GM19463 (cell line): ENCODE data around the gene PLRG1.
A peak's percentile ranks its signal among the peaks of the same experiment; 100 is the strongest.

ENCODE experiments used
- ATAC-seq: cut with Tn5 transposase; IDR thresholded peaks from one replicate; pipeline ENCODE4 v1.9.1; 2021; ENCODE audit warnings: mild to moderate bottlenecking, moderate library complexity; ENCODE audit not compliant: unreplicated experiment

Gene PLRG1

DNA sequence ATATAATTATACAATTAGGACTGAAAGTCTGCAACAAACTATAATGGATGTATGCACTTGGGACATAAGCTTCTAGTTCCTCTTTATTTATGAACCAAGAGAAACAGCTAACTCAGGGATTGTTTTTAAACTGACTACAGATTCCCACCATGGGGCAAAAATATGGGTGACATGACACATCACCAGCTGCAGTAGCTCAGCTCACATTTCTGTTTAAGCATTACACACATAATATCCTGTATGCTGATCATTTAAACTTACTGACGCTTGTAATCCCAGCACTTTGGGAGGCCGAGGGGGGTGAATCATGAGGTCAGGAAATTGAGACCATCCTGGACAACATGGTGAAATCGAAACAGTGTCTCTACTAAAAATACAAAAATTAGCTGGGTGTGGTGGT is 24.1 kb upstream of the PLRG1 start:
- ATAC-seq, result no peak

DNA sequence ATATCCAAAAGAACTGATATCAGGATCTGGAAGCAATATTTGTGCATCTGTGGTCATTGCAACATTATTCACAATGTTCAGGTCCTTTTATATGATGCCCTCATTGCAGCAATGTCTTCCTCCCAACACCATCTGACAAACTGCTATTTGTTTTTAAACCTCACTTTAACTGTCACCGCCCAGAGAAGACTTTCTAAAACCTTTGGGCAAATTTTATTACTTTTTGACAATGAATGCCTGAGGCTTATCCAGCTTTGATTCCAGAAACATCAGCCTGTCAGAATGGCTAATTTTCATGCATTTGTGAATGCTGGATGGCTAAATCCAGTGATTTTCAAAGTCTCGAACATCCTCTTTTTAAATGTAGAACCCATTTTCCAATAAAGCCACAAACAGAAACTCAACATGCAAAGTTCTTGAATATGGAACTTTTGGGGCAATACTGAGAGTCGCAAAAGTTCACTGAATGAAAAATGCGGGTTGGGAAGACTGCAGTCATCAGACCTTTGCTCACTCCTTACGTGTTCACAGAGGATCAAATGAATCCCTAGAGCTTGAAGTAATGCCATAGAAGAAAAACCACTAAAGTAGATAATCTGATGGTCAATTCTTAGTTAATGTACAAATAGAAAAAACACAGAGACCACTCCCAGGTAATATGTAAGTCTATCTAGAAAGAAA is 23.1 kb upstream of the PLRG1 start:
- ATAC-seq, result no peak

DNA sequence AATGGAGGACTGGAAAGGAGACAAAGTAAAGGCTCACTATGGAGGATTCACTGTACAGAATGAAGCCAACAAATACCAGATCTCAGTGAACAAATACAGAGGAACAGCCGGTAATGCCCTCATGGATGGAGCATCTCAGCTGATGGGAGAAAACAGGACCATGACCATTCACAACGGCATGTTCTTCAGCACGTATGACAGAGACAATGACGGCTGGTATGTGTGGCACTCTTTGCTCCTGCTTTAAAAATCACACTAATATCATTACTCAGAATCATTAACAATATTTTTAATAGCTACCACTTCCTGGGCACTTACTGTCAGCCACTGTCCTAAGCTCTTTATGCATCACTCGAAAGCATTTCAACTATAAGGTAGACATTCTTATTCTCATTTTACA is 19.4 kb upstream of the PLRG1 start:
- ATAC-seq, result no peak

DNA sequence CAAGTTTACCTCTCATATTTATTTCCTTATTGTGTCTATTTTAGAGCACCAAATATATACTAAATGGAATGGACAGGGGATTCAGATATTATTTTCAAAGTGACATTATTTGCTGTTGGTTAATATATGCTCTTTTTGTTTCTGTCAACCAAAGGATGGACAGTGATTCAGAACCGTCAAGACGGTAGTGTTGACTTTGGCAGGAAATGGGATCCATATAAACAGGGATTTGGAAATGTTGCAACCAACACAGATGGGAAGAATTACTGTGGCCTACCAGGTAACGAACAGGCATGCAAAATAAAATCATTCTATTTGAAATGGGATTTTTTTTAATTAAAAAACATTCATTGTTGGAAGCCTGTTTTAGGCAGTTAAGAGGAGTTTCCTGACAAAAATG is 18.8 kb upstream of the PLRG1 start:
- no peak for ATAC-seq

DNA sequence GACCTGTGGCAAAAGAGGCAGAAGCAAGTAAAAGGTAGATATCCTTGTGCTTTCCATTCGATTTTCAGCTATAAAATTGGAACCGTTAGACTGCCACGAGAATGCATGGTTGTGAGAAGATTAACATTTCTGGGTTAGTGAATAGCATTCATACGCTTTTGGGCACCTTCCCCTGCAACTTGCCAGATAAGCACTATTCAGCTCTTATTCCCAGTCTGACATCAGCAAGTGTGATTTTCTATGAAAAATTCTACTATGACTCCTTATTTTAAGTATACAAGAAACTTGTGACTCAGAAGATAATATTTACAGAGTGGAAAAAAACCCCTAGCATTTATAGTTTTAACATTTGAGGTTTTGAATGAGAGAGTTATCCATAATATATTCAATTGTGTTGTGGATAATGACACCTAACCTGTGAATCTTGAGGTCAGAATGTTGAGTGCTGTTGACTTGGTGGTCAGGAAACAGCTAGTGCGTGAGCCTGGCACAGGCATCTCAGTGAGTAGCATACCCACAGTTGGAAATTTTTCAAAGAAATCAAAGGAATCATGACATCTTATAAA is 16.5 kb upstream of the PLRG1 start:
- no peak for ATAC-seq

DNA sequence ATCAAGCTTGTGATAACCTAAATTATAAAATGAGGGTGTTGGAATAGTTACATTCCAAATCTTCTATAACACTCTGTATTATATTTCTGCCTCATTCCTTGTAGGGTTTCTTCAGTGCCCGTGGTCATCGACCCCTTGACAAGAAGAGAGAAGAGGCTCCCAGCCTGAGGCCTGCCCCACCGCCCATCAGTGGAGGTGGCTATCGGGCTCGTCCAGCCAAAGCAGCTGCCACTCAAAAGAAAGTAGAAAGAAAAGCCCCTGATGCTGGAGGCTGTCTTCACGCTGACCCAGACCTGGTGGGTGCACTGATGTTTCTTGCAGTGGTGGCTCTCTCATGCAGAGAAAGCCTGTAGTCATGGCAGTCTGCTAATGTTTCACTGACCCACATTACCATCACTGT is 15.5 kb upstream of the PLRG1 start:
- no peak for ATAC-seq

DNA sequence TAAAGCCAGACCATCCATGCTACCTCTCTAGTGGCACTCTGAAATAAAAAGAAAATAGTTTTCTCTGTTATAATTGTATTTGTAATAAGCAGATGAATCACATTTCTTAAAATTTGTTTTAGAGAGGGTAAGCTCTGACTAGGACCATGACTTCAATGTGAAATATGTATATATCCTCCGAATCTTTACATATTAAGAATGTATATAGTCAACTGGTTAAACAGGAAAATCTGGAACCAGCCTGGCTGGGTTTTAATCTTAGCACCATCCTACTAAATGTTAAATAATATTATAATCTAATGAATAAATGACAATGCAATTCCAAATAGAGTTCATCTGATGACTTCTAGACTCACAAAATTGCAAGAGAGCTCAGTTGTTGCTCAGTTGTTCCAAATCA is 14.1 kb upstream of the PLRG1 start:
- ATAC-seq, result no peak

DNA sequence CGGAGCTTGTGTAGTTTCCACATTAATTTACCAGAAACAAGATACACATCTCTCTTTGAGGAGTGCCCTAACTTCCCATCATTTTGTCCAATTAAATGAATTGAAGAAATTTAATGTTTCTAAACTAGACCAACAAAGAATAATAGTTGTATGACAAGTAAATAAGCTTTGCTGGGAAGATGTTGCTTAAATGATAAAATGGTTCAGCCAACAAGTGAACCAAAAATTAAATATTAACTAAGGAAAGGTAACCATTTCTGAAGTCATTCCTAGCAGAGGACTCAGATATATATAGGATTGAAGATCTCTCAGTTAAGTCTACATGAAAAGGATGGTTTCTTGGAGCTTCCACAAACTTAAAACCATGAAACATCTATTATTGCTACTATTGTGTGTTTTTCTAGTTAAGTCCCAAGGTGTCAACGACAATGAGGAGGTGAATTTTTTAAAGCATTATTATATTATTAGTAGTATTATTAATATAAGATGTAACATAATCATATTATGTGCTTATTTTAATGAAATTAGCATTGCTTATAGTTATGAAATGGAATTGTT is 12.6 kb upstream of the PLRG1 start, which contains the start of gene FGB:
Gene FGB, plus strand, starts transcription at position 315 of the 558 bp plus-strand sequence. Its CDS starts 8 bp downstream, at position 323.
- no peak for ATAC-seq

DNA sequence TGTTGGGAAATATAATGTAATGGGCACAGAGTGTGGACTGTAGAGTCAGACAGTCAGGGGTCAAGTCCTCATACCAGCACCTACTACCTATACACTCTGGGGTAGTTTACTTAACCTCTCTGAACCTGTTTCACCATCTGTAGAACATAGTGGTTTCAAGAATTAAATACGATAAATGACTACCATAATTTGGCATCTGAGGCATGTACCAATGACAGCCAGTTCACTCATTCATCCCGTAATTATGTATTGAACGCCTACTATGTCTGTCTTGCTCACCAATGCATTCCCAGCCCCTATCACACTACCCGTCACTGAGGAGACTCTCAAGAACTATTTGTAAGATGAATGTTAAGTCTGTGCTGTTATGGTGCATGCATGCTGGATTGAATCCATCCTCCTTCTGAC is 10.6 kb upstream of the PLRG1 start:
- ATAC-seq, result no peak

DNA sequence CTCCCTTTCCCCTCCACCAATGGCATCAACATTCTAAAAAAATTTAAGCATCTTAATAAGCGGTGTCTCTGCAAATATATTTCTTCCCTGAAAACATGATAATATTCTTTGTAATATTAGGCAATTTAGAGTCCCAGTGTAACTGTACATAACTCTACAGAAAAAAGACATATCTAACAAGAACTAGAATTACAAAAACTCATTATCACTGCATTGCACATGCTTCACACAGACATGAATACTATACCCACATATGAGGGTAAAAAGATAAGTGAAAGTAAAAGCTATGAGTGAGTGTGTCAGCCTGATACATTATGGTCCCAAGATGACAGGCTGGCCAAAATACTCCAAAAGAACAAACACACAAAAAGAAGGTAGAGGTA is 10.2 kb upstream of the PLRG1 start:
- no peak for ATAC-seq

DNA sequence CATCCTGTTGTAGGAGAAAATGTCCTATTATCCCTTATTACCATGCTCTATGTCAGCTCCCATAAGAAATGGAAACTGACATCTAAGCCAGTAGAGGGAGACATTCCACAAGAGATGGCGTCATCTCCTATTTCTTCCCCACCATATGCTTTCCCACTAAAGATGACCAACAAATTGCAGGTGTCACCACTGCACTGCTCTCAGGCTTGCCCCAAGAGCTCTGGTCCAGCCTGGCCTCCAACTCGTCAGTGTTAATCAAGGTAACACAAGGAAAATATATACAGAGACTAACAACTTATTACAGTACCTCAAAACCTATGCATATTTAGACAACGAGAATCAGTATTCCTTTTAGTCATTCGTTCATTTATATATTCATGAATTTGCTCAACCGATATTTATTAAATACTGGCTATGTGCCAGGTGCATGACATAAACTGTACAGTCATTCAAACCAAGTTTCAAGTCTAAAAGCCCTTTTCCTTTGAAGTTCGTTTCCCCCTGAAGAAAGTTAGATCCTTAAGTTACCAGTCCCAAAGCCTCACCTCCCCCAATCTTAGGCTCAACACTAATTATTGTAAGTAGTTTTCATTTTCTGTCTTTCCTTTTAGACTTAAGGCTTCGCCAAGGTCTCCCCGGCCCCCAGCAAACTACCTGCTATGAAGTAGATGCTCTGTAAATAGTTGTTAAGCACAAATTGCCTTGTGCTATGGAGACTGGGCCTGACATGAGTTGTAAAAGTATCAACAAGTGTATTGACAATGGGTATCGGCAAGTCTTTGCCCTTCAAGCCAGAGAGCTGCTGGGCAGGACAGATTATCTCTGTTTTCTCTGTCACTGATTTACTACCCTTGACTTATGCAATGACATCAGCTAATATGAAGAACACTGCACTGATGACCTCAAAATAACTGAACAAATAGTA is 9.6 kb upstream of the PLRG1 start:
- ATAC-seq, result peak; percentile 85

DNA sequence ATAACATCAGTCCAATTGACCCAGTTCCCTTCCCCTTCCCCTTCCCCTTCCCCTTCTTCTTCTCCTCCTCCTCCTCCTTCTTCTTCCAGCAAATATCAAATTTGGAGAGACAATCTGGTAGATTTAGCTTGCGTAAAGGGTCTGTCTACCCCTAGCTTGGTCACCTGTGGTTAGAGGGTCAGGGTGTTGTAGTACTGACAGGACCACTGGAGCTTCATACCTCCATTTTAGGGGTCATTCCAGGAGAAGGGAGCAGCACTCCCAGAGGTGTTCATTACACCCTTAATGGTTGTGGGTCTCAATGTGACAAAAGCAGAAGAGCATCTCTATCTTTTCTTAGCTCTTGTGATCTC is 8.9 kb upstream of the PLRG1 start:
- ATAC-seq, result peak; percentile 12

DNA sequence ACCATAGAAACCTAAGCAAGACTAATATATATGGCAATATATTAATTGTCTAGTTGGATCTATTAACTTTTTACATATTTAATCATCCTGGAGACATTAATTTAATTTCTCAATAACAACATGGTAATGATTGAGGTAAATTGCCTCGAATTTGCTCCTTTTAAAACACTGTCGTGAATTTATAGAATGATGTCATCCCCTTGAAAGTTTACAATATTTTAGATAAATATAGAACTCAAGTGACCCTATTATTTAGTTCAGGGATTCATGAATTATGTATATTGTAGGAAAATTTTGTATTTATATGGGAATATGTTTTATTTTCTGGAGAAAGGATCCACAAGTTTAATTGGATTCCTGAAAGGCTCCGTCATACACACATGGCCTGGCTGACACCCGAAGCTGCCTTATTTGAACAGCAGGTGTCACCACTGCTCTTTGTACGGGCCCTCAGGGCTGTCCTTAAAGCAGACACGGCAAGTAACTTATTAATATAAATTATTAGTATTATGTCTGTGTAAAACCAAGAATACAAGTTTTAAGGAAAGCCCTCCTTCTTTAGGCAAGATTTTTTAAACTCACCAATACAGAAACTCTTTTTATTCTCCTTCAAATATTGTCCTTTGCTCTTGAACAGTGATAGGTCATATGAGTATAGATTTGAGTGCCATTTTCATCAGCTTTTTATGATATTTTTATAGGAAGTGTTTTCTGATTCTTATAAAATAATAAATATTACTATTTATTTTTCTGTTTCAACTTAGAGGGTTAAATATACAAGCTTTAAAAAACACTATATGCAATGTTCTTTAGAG is 1.9 kb upstream of the PLRG1 start:
- ATAC-seq, result peak; percentile 42

DNA sequence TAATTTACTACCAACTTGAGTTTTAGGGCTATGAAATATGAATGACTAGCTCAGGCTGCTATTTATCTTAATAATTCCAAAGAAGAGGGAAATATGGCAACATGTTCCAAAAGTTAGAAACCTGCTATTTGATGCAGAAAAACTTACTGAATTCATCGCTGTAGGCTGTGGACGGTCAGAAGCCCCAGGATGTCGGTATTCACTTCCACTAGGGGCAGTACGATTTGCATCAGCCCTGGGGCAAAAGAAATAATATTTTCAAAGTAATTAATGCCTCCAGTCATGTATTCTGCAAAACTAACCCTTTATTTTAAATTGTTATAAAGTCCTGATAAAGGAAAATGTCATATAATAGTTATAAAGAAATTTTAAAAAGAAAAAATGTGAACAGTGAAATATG is 4.5 kb downstream of the PLRG1 start:
- ATAC-seq, result no peak

DNA sequence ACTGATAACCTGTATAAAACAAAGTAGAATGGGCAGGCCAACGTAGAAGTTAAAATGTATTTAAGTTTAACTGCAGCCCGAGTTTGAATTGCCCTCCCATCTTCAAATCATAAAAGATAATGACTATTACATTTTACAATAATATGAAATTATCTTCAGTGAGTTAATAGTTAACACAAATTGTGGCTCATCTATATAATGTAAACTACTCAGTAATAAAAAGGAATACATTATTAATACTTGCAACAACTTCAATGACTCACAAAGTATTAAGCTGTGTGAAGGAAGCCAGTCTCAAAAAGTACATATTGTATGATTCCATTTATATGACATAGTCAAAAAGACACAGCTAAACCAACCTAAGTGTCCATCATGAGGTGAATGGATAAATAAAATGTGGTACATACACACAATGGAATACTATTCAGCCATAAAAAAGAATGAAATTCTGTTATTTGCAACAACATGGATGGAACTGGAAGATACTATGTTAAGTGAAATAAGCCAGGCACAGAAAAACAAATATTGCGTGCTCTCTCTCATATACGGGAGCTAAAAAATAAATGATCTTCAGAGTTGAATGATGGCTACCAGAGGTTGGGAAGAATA is 7.8 kb downstream of the PLRG1 start:
- no peak for ATAC-seq

DNA sequence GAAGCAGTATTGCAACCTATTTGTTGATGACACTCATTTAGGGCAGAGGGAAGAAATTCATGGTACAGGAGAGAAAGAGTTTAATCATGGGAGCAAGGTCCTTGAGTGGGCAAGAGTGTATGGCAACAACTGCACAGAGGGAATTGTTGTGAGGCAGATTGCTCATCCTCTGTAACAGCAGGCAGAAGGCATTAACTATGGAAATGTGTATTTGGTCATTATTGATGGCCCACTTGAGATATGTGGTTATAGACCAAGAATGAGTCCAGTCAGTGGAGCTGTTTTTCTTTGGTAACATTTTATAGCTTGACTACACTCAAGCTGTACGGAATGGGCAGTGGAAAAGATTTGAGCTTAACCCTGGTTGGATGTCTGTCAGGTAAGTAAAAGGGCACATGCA is 15.9 kb downstream of the PLRG1 start:
- no peak for ATAC-seq

DNA sequence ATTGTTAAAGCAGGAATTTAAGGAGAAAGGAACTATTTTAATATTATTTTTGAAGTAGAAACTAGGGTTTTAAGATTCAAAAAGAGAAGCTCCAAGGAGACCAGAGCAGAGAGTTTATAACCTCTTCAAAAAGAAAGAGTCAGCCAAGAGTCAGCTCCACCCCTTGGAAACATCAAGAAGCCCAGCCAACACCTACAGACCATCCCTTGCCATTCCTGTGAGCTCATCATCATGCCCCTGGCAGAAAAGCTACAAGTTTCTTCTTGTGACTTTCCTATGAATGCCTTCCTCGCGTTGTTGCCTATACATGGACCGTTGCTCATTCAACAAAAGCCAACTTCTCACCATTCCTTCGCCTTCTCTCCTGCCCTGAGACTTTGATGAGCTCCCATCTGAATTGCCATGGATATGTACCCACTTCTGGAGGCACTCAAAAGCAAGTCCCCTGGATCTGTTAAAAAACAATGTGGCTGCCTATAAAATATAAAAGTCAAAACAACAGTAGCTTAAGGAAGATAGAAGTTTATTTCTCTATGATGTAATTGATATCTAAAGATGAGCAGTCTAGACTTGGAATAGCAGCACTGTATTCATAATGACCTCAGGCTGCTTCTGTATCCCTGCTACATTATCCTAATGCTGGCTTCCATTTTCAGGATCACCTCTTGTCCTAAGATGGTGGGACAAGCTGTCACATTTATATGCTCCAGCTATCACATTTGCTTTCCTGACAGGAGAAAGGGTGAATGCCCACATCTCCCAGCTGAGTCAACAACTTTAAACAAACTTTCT is 20.3 kb downstream of the PLRG1 start:
- ATAC-seq, result no peak

DNA sequence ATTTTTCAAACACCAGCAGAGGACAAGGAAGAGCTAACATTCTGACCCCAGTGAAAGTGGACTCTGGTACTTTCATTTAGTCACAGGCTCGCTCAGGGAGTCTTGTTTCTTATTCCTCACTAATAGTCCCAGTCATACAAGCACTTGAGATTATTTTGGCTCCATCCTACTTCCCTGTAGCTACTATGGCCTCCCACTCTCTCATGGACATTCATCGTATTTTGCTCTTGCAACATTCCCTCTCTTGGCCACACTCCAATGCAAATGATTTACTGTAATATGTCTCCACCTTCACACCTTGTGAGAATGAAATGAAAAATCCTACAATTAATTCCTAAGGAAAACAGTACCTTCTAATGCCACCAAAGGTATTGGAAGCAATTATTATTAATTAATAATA is 21.3 kb downstream of the PLRG1 start:
- no peak for ATAC-seq

DNA sequence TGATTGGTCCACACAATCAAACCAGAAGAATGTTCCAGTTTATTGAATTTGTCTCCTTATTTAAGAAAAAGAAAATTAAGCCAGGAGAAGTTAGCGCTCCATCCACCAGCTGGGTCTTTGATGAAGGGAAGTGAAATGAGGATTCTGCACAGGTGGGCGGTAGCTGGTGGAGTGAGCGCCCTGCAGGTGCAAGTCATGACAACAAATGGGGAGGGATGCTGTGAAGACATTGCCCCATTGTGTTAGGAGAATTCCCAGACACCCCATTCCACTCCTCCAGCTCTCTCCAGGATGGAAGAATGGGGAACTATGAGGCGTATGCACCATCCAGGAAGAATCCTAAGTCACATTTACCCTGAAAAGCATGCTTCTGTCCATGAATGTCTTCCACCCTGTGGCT is 22.9 kb downstream of the PLRG1 start:
- no peak for ATAC-seq

DNA sequence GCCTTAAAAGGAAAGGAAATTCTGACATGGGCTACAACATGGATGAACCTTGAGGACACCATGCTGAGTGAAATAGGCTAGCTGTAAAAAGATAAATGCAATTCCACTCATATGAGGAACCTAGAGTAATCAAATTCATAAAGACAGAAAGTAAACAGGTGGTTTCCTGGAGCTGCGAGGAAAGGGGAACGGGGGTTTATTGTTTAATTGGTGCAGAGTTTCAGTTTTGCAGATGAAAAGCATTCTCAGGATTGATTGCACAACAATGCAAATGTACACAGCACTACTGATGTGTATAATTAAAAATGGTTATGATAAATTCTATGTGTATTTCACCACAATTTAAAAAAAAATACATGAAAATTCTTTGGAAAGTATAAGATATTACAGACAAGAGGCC is 24.0 kb downstream of the PLRG1 start:
- ATAC-seq, result peak; percentile 58
